Measurements from ENCODE around the gene BTBD1.

BTBD1 gene

DNA sequence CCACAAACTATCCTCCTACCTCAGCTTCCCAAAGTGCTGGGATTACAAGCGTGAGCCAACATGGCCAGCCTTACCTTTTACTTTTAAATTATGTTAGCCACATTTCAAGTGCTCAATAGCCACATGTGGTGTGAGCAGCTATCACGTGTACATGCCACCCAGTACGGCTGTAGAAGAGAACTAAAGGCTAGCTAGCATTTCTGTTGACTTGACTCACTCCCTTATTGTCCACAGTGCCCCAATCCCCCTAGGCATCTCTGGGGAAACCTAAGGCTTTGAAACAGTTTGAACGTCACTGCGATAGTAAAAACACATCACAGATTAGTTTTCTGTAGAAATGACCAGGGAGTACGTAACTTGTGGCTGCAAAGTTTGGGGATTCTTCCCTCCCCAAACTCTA, 67.6 kb downstream of the BTBD1 start:
- Histone ChIP-seq H3K27me3 (no peaks in the 10 kb centered on the region; the same call in 1 of the 2 replicates), H3K9me3 (no peaks in the 10 kb centered on the region), H3K4me3 (ENCODE audit: low read depth, low read length) (no peak overlapping the region), H3K36me3 (no peaks in the 10 kb centered on the region), H3K4me1 (no peaks in the 10 kb centered on the region; the same call in 1 of the 2 replicates)
- TF ChIP-seq, protein P1, sequence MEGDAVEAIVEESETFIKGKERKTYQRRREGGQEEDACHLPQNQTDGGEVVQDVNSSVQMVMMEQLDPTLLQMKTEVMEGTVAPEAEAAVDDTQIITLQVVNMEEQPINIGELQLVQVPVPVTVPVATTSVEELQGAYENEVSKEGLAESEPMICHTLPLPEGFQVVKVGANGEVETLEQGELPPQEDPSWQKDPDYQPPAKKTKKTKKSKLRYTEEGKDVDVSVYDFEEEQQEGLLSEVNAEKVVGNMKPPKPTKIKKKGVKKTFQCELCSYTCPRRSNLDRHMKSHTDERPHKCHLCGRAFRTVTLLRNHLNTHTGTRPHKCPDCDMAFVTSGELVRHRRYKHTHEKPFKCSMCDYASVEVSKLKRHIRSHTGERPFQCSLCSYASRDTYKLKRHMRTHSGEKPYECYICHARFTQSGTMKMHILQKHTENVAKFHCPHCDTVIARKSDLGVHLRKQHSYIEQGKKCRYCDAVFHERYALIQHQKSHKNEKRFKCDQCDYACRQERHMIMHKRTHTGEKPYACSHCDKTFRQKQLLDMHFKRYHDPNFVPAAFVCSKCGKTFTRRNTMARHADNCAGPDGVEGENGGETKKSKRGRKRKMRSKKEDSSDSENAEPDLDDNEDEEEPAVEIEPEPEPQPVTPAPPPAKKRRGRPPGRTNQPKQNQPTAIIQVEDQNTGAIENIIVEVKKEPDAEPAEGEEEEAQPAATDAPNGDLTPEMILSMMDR (IDR thresholded peaks at IDR 0.05; ENCODE audit: low read depth, low read length), result no peak
- no peak for DNase-seq

DNA sequence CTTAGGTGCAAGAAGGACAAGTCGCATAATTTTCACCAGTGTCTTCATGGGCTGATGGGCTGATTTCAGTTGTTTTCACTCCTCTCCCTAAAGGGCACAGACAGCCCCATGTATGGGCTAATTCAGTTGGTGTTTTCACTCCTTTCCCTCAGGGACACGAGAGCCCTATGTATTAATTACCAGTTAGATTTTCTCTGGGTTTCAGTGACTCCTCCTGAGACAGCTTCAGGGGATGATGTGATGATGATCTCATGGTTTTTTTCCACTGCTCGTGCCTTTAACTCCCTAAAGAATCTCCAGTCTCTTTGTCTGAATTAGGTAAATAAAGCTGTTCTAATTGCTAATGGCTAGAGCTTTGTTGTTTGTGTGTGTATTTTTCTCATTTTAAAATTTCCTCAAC, 71.1 kb downstream of the BTBD1 start:
- no peak for DNase-seq
- H3K9me3 ChIP-seq, result no peaks in the 10 kb centered on the region
- no peaks in the 10 kb centered on the region; the same call in 1 of the 2 replicates for H3K4me1 ChIP-seq
- peaks cover 6% of the 10 kb centered on the region for H3K36me3 ChIP-seq
- H3K4me3 ChIP-seq (ENCODE audit: low read depth, low read length), result no peak overlapping the region
- H3K27me3 ChIP-seq, result no peaks in the 10 kb centered on the region; the same call in 1 of the 2 replicates
- TF ChIP-seq, protein P1 (IDR thresholded peaks at IDR 0.05; ENCODE audit: low read depth, low read length), result no peak

DNA sequence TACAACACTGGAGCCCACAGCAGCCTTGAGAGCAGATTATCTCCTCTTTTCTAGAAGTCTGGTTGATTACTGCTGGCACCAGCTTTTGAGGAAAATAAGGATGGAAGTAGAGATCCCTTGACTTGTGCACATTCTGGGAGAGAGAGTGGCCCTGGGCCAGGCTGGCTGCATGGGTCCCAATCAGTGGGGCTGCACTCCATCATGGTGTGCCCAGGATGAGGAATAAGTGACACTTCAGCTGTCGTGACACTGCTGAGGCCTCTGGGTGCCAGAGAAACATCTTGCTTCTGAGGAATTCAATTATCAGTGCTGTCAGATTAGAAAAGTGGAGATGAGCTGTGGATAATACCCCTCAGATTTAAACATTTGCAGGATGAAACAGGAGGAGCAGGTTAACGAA, 72.0 kb downstream of the BTBD1 start:
- H3K36me3 ChIP-seq, result peaks cover 10% of the 10 kb centered on the region
- no peak for DNase-seq
- no peaks in the 10 kb centered on the region for H3K9me3 ChIP-seq
- TF ChIP-seq, protein P1 (IDR thresholded peaks at IDR 0.05; ENCODE audit: low read depth, low read length), result no peak
- no peaks in the 10 kb centered on the region; the same call in 1 of the 2 replicates for H3K4me1 ChIP-seq
- no peaks in the 10 kb centered on the region; the same call in 1 of the 2 replicates for H3K27me3 ChIP-seq
- H3K4me3 ChIP-seq (ENCODE audit: low read depth, low read length), result no peak overlapping the region

DNA sequence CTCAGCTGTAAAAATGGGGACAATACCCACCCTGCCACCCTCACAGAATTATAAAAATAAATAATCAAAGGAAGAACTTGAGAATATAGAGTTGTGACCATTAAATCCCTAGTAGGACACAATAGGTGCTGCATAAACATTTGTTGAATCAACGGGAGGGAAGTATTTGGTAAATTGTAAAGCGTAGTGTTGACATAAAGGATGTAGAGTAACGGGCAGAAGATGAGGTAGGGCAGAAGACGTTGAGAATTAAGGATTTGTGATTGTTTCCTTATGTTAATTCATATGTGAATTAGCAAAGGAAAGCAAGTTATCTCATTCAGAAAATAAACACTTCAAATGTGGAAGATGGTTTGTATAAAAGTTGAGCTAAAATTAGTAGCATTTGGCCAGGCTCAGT, 73.9 kb downstream of the BTBD1 start:
- no peaks in the 10 kb centered on the region for H3K9me3 ChIP-seq
- no peaks in the 10 kb centered on the region for H3K27me3 ChIP-seq
- TF ChIP-seq, protein P1 (IDR thresholded peaks at IDR 0.05; ENCODE audit: low read depth, low read length), result no peak
- no peaks in the 10 kb centered on the region for H3K4me1 ChIP-seq
- H3K4me3 ChIP-seq (ENCODE audit: low read depth, low read length), result no peak overlapping the region
- no peak for DNase-seq
- H3K36me3 ChIP-seq, result peaks cover 23% of the 10 kb centered on the region

DNA sequence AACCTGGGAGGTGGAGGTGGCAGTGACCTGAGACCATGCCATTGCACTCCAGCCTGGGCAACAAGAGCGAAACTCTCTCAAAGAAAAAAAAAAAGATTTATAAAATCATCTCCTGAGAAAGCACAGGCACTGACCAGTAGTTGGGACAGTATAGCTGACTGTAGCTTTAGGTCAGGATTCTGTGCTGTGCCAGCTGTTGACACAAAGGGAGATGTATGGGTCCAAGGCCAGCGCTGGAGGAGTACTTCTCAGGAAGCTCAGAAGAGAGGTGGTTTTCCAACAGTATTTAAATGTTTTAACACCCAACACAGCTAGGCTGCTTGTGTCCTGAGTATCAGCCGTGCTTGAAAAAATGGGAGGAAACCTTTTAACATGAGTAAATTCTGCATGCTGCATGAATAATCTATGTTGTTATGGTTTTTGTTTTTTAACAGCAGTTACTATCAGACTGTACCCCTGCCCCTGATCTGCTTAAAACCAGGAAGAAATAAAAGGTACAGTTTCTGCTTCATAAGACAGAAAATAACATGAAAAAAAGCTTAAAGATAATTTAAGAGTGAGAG, 74.5 kb downstream of the BTBD1 start:
- H3K4me3 ChIP-seq (ENCODE audit: low read depth, low read length), result no peak overlapping the region
- H3K9me3 ChIP-seq, result no peaks in the 10 kb centered on the region
- DNase-seq, result no peak
- H3K27me3 ChIP-seq, result no peaks in the 10 kb centered on the region
- TF ChIP-seq, protein P1 (IDR thresholded peaks at IDR 0.05; ENCODE audit: low read depth, low read length), result no peak
- no peaks in the 10 kb centered on the region for H3K4me1 ChIP-seq
- peaks cover 24% of the 10 kb centered on the region for H3K36me3 ChIP-seq

DNA sequence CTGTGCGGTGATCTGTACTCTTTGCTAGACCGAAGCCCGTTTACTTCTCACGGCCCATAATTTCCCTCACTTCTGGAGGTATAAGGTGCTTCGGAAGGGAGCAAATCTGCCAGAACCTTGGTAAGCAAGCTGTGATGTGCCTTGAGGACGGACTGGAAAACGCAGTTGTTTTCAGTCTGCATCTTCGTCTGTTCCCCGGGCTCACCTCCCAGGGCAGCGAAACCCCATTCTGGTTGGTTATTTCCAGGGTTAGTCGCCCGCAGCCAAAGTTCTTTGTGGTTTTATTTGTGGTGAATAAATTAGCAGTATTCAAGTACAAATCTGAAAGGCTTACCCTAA, 80.6 kb downstream of the BTBD1 start:
- peak overlapping the region; percentile 78 for H3K4me3 ChIP-seq (ENCODE audit: low read depth, low read length)

More for the DNA sequence above, 80.6 kb downstream of the BTBD1 start:
- peaks cover 24% of the 10 kb centered on the region for H3K36me3 ChIP-seq
- no peaks in the 10 kb centered on the region; the same call in 1 of the 2 replicates for H3K4me1 ChIP-seq
- H3K9me3 ChIP-seq, result no peaks in the 10 kb centered on the region
- no peaks in the 10 kb centered on the region for H3K27me3 ChIP-seq
- TF ChIP-seq, protein P1 (IDR thresholded peaks at IDR 0.05; ENCODE audit: low read depth, low read length), result no peak
- DNase-seq, result no peak
